ENCODE results near the gene FBXL15. TPM values are rescaled to one million over a fixed set of nuclear protein-coding genes. Genes with fewer than 3 reads are reported as not detected.

The FBXL15 gene
- total RNA-seq, 1 donor from 2014 or later: 9.8 TPM

DNA sequence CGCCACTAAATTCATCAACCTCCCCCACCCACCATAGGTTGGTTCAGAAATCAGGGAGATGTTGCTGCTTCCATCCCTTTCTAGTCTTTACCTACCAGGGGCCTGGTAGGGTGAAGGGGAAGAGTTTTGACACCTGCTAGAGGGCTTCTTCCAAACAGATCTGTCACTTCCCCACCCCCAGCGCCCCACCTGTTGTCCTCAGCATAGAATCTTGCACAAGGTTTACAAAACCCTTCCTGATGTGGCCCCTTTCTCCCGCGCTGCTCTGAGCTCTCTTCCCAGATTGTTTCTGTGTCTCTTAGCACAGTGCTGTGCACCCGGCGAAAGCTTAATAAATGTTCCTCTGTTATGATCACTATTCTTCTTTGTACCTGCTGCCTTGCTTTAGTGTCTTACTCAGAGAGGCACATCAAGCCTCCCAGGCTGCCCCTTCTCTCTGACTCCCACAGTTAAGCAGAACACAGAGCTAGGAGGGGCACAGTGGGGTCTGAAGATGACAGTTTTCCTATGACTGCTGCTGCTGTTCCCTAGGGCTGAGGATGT lies 41.9 kb downstream of the FBXL15 start:
- H3K27me3 Mint-ChIP-seq (ENCODE audit: unreplicated experiment): peaks cover 17% of the 10 kb centered on the region
- TF ChIP-seq, protein P1, sequence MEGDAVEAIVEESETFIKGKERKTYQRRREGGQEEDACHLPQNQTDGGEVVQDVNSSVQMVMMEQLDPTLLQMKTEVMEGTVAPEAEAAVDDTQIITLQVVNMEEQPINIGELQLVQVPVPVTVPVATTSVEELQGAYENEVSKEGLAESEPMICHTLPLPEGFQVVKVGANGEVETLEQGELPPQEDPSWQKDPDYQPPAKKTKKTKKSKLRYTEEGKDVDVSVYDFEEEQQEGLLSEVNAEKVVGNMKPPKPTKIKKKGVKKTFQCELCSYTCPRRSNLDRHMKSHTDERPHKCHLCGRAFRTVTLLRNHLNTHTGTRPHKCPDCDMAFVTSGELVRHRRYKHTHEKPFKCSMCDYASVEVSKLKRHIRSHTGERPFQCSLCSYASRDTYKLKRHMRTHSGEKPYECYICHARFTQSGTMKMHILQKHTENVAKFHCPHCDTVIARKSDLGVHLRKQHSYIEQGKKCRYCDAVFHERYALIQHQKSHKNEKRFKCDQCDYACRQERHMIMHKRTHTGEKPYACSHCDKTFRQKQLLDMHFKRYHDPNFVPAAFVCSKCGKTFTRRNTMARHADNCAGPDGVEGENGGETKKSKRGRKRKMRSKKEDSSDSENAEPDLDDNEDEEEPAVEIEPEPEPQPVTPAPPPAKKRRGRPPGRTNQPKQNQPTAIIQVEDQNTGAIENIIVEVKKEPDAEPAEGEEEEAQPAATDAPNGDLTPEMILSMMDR (IDR thresholded peaks at IDR 0.05): no peak
- peak overlapping the region; percentile 85 for H3K4me3 Mint-ChIP-seq (ENCODE audit: unreplicated experiment)
- H3K27ac Mint-ChIP-seq (ENCODE audit: unreplicated experiment): no peak overlapping the region
- DNase-seq (ENCODE audit: extremely low spot score, unreplicated experiment): no peak
- H3K9me3 Mint-ChIP-seq (ENCODE audit: unreplicated experiment): no peaks in the 10 kb centered on the region
- H3K4me1 Mint-ChIP-seq (ENCODE audit: unreplicated experiment): peaks cover 24% of the 10 kb centered on the region
- no peaks in the 10 kb centered on the region for H3K36me3 Mint-ChIP-seq (ENCODE audit: unreplicated experiment)

DNA sequence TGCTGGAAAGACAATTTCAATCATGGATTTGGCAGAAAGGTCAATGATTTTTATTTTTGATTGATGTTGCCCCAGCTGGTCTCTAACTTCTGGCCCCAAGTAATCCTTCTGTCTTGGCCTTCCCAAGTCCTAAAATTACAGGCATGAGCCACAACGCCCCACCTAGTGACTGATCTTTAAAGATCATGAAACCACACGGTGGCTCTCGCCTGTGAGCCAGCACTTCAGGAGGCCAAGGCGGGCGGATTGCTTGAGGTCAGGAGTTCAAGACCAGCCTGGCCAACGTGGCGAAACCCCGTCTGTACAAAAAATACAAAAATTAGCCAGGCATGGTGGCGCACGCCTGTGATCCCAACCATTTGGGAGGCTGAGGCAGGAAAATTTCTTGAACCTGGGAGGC lies 43.3 kb downstream of the FBXL15 start:
- Mint-ChIP-seq H3K4me1 (ENCODE audit: unreplicated experiment) (peaks cover 28% of the 10 kb centered on the region), H3K27me3 (ENCODE audit: unreplicated experiment) (peaks cover 15% of the 10 kb centered on the region), H3K27ac (ENCODE audit: unreplicated experiment) (no peak overlapping the region), H3K4me3 (ENCODE audit: unreplicated experiment) (no peak overlapping the region), H3K36me3 (ENCODE audit: unreplicated experiment) (no peaks in the 10 kb centered on the region), H3K9me3 (ENCODE audit: unreplicated experiment) (no peaks in the 10 kb centered on the region)
- TF ChIP-seq, protein P1 (IDR thresholded peaks at IDR 0.05): no peak
- no peak for DNase-seq (ENCODE audit: extremely low spot score, unreplicated experiment)

DNA sequence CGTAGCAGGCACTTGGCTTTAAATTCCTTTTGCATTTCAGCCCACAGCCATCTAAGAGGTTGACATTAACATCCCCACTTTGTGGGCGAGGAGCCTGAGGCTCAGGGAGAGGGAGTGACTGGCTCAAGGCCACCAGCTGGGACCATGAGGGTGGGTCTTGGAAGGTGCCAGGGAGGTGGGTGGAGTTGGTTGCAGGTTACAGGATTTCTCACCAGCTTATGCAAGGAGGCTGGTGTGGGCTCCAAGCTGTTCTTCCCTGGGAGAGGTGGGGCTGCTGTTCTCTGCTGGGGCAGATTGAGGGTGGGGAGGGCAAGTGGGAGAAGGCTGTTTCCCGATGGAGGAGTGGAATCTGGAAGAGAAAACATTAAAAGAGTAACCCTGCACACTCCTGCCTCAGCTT lies 44.8 kb downstream of the FBXL15 start:
- Mint-ChIP-seq H3K4me1 (ENCODE audit: unreplicated experiment) (peaks cover 29% of the 10 kb centered on the region), H3K27me3 (ENCODE audit: unreplicated experiment) (peaks cover 15% of the 10 kb centered on the region), H3K27ac (ENCODE audit: unreplicated experiment) (no peak overlapping the region), H3K9me3 (ENCODE audit: unreplicated experiment) (no peaks in the 10 kb centered on the region), H3K36me3 (ENCODE audit: unreplicated experiment) (no peaks in the 10 kb centered on the region), H3K4me3 (ENCODE audit: unreplicated experiment) (no peak overlapping the region)
- TF ChIP-seq, protein P1 (IDR thresholded peaks at IDR 0.05): no peak
- DNase-seq (ENCODE audit: extremely low spot score, unreplicated experiment): no peak

DNA sequence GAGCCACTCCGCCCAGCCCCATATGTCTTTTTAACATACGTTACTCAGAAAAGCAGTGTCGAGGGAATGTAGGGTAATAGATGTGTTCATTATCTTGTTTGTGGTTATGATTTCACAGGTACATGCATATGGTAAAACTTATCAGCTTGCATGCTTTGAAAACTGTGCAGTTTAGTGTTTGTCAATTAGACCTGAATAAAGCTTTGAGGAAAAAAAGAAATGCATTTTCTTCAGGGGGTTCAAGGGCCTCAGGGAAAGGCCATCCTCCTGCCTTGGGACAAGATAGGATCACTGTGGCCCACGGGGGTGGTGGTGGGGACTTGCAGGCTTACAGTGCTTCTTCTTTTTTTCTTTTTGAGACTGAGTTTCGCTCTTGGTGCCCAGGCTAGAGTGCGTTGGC lies 46.7 kb downstream of the FBXL15 start:
- no peaks in the 10 kb centered on the region for H3K9me3 Mint-ChIP-seq (ENCODE audit: unreplicated experiment)
- H3K36me3 Mint-ChIP-seq (ENCODE audit: unreplicated experiment): no peaks in the 10 kb centered on the region
- no peak overlapping the region for H3K4me3 Mint-ChIP-seq (ENCODE audit: unreplicated experiment)
- no peak for DNase-seq (ENCODE audit: extremely low spot score, unreplicated experiment)
- TF ChIP-seq, protein P1 (IDR thresholded peaks at IDR 0.05): no peak
- H3K27ac Mint-ChIP-seq (ENCODE audit: unreplicated experiment): no peak overlapping the region
- peaks cover 12% of the 10 kb centered on the region for H3K27me3 Mint-ChIP-seq (ENCODE audit: unreplicated experiment)
- peaks cover 14% of the 10 kb centered on the region for H3K4me1 Mint-ChIP-seq (ENCODE audit: unreplicated experiment)

DNA sequence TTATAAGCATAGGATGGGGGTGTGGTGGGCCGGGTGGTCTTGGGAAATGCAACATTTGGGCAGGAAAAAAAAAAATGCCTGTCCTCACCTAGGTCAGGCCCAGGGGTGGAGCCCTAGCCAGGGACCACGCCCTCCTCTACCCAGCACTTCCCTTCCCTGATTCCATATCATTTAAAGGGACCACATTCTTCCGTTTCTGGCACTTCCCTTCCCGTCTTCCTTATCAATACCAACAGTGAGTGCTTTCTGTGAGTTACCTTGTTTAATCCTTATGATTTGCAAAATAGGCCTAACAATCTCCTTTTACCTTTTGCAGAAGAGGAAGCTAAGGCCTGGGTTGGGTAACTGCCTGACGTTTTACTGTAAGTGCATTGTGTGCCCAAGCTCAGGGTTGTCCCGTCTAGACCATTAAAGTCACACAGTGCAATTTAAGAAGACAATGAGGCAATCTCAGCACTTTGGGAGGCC lies 47.4 kb downstream of the FBXL15 start:
- DNase-seq (ENCODE audit: extremely low spot score, unreplicated experiment): no peak
- Mint-ChIP-seq H3K36me3 (ENCODE audit: unreplicated experiment) (no peaks in the 10 kb centered on the region), H3K9me3 (ENCODE audit: unreplicated experiment) (no peaks in the 10 kb centered on the region), H3K27me3 (ENCODE audit: unreplicated experiment) (peaks cover 6% of the 10 kb centered on the region), H3K27ac (ENCODE audit: unreplicated experiment) (no peak overlapping the region), H3K4me1 (ENCODE audit: unreplicated experiment) (peaks cover 8% of the 10 kb centered on the region), H3K4me3 (ENCODE audit: unreplicated experiment) (no peak overlapping the region)
- TF ChIP-seq, protein P1 (IDR thresholded peaks at IDR 0.05): no peak
